CD4-positive, alpha-beta T cell treated with Interleukin-2 at 100 ng/mL for 4 hours (primary cell): ENCODE data around the gene SMIM44.

Experiments used
- DNase-seq: peaks from one replicate; pipeline ENCODE4 v3.0.0-alpha.2; 2020; ENCODE audit warnings: low spot score

Gene SMIM44

GRCh38 chr19:3434630-3435553 is 48.3 kb downstream of the SMIM44 start:
- peak; percentile 95 for DNase-seq

- DNase-seq: no peak
Observed at GRCh38 chr19:3433805-3434540, 49.3 kb downstream of the SMIM44 start.

- no peak for DNase-seq
Observed at GRCh38 chr19:3433313-3433712, 49.9 kb downstream of the SMIM44 start.
